Stimulated activated CD4-positive, alpha-beta T cell treated with anti-CD3 and anti-CD28 coated beads, Interleukin-4, amount 100 ng/mL, for 48 hours (primary cell): ENCODE data around the gene SLMAP.

Source experiments
- DNase-seq, 2 donors: peaks; one replicate each; pipeline ENCODE4 v3.0.0-alpha.2; 2020; ENCODE audit warnings: low read depth in 2 of 2

Gene SLMAP

GRCh38 chr3:57753016-57753415 lies 3.1 kb upstream of the SLMAP start:
- no peak for DNase-seq

- no peak for DNase-seq
Measured at GRCh38 chr3:57755368-57755675, 787 bp upstream of the SLMAP start.

DNA sequence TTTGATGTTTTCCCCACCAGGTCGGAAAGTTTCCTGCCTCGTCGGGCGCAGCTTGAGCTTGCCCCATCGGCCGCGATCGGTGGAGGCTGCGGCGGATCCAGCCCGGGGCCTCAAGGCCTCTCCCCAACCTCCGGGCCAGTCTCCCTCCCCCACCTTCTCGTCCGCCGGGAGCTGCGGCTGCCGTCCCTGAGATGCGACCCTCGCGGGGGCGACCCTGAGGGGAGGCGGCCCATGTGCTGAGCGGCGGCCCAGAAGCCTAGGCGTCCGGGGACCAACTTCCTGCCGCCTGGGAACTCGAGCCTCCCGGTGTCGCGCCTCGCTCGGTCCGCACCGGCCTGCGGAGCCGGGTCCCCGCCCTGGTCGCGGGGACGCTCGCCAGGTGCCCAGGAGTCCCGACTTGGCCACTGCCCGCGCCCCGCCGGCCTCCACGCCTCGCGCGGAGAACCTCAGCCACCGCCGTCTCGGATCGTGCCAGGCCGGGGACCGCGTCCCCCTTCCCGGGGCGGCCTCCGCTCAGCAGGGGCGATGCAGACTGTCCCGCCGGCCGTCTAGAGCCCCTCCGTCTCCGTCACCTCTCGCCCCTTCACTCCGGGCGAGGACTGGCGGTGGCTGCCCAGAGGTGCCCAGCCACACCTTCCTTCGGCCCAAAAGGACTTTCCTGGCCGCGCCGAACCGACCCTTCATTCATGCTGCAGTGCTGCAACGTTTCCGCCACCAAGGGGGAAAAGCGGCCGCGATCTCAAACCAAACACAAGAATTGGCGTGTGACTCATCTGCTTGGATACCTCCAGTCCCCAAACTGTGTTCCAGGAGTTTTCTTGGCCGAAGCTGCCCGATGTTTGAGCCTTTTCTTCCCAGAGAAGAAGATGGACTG lies 656 bp downstream of the SLMAP start:
- DNase-seq, result peak; percentile 19 to 40

DNA sequence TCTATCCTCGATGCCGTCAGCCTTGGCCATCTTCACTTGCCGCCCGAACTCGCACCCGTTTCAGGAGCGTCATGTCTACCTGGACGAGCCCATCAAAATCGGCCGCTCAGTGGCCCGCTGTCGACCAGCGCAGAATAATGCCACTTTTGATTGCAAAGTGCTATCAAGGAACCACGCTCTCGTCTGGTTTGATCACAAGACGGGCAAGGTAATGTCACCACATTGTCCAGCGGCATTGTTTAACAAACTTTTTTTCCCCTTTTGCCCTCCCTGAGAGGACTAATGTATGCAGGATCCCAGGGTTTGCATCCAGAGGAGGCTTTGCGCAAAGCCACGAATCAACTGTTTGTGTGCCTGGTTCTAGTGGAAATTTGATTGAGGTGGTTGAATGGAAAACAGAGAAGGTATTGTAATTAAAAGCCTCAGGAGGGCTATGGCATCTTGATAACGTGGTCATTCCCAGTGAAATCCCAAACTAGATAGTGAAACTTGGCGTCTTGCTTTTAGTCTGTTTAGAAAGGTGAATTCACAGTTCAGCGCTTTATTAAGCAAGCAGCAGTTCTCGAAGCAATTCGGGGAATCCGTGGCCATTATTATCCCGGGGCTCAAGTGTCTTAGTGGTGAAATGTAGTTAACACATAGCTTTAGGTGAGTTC lies 1.7 kb downstream of the SLMAP start:
- no peak for DNase-seq

- DNase-seq, result no peak
Measured at GRCh38 chr3:57758686-57759085, 2.6 kb downstream of the SLMAP start.

DNA sequence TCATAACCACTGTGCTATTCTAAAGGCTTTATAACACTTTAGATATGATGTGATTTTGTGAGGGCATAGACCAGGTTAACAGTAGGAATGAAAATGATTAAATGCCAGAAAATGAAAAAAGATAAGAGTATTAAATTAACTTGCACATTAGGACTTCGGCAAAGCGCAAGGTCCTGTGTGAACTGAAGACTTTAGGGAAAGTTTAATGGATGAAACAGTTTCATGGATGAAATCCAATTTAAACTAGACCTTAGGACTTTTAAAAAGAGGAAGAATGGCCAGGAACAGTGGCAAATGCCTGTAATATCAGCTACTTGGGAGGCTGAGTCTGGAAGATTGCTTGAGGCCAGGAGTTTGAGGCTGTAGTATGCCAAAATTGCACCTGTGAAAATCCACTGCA lies 8.7 kb downstream of the SLMAP start:
- no peak for DNase-seq

DNA sequence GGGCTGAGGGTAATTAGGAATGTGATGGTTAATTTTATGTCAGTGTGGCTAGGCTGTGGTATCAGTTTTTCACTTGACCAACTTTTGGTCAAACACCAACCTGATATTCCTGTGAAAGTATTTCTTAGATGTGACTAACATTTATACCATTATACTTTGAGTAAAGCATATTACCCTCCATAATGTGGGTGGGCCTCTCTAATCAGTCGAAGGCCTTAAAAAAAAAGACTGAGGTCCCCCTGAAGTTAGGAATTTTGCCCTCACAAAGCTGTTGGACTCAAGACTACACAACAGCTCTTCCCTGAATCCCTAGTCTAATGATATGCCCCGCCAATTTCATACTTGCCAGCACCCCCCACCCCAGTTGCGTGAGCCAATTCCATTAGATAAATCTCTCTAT lies 12.5 kb downstream of the SLMAP start:
- DNase-seq, result no peak

DNA sequence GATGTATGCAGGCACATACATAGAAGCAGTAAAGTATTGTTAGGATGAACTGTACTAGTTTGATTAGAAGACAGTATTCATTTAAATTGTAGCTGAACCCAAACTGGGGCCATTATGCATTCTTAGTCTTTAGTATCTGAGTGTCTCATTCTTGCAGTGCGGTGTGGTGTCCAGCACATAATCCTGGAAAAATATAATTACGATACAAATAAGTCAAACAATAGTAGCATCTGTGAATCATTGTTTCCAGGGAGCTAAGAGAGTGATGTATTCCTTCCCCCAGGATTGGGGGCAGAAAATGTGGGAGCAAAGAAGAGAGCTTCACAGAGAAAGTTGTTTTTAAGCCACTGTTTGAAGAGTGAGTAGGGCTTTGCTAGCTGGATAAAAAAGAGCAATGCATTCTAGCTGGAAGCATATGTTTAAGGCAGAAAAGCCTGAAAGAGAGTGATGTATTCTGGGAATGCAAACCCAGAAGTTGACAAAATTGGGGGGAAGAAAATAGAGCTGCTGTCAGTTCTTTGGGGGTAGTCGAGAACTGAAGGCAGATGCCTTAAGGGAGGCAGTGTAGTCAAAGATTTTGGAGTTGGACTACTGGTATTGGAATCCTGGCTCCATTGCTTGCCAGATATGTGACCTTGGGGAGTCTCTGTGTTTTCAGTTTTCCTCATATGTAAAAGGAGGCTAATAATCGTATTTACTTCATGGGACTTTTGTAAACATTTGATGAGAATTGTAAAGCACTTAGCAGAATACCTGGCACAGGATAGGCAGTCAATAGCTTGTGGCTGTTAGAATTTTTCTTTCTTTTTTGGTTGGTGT lies 14.1 kb downstream of the SLMAP start:
- no peak for DNase-seq

- no peak for DNase-seq
Measured at GRCh38 chr3:57772251-57772650, 16.1 kb downstream of the SLMAP start.

DNA sequence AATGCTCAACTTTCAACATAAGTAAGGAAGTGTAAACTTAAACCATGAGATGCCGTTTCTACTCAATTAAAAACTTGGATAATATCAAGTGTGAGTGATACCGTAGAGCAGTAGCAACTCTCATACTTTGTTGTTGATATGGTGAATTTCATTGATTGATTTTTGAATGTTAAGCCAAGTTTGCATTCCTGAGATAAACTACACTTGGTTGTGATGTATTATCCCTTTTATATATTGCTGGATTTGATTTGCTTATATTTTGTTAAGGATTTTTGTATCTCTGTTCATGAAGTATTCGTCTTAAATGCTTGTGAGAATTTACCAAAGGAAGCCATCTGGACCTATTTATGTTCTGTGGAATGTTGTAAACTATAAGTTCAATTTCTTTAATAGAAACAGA lies 21.7 kb downstream of the SLMAP start:
- DNase-seq, result no peak

DNA sequence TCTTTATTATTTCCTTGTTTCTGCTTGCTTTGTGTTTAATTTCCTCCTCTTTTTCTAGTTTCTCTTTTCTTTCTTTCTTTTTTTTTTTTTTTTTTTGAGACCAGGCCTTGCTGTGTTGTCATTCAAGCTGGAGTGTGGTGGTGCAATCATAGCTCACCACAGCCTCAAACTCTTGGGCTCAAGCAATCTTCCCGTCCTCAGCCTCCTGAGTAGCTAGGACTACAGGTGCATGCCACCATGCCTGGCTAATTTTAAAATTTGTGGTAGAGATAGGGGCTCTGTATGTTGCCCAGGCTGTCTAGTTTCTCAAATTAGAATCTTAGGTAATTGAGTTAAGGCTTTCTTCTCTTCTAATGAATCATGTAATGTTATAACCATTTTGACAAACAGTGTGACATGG lies 22.4 kb downstream of the SLMAP start:
- no peak for DNase-seq

GRCh38 chr3:57779666-57780065 lies 23.6 kb downstream of the SLMAP start:
- DNase-seq, result no peak

DNA sequence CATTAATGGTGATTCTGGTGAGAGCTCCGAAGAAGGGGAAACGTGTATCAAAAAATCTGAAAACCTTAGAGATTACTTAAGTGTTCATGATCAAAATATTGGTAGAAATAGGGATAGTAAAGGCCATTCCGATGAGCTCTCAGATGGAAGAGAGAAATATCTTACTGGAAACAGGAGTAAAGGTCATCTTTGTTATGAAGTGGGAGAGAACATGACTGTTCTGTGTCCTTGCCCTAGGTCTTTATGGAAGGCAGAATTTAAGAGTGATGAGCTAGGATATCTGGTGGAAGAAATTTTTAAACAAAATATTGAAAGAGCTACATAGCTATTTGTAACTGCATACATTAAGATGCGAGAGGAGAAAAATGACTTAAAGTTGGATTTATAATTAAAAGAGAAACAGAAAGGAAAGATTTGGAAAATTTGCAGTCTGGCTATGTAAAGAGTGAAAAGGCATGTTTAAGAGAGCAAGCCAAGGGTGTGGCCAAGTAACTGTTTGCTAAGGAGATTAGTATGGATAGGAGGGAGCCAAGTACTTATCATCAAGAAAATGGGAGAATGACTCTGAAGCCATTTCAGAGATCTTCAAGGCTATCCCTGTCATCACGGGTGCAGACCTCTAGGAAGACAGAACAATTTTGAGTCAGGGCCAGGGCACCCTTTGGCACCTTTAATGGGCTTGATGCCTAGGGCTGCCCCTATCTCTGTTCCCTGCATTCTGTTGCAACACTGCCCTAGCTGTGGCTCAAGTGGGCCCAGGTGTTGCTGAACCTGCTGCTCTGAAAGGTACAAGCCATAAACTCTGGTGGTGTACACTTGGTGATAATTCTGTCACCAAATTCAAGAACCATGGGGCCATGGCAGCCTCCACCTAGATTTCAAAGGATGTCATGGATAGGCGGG lies 27.3 kb downstream of the SLMAP start:
- DNase-seq, result no peak

DNA sequence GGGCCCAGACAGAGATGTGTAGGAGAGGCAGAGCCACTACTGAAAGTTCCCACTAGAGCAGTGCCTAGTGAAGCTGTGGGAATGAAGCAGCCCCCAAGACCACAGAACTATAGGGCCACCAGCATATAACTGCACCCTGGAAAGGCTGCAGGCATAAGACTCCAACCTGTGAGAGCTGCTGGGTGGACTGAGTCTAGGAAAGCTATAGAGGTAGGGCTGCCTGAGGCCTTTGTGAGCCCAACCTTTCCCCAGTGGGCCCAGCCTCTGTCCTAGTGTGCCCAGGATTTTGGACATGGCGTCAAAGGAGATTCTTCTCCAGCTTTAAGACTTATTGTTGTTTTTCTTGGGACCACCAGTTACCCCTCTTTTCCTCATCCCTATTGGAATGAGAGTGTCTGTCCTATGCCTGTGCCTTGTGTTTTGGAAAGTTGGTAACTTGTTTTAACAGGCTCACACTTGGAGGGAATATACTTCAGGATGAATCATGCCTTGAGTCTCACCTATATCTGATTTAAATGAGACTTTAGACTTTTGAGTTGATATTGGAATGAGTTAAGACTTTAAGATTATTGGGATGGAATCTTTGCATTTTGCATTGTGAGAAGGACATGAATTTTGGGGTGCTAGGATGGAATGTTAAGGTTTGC lies 28.1 kb downstream of the SLMAP start:
- no peak for DNase-seq

DNA sequence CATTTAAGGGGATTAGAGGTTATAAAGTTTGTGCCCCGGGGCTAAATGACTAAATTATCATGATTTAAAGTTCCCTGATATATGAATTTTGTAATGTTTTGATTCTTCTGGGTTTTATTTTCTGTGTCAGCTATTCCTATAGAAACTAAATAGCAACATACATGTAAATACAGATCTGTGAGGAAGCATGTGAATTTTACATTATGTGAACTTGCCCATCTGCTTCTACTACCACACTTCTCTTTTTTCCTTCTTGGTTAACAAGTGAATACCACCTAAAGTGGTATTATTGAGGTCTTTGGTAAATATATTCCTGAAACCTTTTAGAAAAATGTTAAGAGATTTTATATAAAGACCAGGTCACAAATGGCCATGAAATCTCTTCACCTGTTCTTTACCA lies 29.3 kb downstream of the SLMAP start:
- no peak for DNase-seq

DNA sequence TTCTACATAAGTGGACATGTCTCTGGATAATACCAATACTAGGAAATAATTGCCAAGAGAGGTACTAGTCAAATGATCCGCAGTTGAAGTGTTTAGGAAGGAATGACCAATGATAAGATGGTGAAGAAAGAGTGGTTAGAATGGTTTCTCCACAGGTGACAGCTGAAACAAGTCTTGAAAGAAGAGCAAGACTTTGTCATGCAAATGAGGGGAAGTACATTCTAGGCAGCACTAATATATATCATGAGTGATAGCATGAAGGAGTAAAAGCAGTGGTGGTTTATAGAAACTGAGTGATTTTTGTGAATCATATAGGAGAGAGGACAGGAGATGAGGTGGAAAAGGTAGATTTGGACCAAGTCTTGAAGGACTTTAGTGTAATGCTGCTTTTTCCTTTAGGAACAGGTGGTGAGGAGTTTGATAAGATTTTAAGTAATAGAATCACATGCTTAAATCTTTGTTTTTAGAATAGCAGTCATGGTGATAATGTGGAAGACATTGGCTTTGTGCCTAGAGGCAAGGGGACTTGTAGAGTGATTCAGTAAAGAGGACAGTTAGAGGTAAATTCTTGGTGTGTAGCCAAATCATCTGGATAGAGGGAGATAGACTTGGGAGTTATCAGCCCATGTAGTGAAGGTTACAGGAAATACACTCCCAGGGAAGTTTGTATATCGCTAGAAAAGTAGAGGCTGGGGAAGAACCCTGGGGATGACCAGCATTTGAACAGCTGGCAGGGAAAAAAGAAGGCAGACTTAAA lies 31.9 kb downstream of the SLMAP start:
- DNase-seq, result no peak

- DNase-seq, result no peak
Measured at GRCh38 chr3:57788624-57789018, 32.5 kb downstream of the SLMAP start.

GRCh38 chr3:57791245-57791644 lies 35.1 kb downstream of the SLMAP start:
- DNase-seq, result no peak

DNA sequence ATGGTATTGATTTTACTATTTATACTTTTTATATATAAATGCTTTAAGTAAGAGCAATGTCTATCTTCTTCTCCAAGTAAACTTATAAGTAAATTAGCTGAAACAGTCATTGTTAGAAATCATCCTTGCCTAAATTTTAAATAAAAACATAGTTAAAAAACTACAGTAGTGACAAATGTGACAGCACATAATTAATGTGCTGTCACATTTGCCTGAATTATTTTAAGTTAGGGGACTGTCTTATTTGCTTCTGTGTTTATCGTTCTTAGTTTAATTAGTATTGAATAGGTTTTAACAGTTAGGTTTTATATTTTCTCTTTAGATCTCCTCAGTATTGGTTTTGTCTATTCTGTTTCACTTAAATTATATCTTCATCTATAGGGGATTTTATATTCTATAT lies 36.1 kb downstream of the SLMAP start:
- DNase-seq, result no peak

DNA sequence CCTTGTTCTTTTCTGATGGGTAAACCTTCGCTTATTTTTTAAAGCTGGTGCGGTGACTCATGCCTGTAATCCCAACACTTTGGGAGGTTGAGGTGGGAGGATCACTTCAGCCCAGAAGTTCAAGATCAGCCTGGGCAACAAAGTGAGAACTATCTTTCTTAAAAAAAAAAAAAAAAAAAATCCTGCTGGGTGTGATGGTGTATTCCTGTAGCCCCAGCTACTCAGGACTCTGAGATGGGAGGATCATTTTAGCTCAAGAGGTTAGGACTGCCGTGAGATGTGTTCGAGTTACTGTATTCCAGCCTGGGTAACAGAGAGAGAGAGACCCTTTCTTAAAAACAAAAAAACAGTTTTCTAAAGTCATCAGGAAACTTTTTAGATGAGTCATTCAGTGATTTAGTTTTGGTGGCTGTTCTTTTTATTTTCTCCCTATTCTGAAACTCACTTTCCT lies 37.7 kb downstream of the SLMAP start:
- DNase-seq, result no peak
